ENCODE measurements around the gene WDFY4.

GRCh38 chr10:48651293-48651692 lies 33.4 kb upstream of the WDFY4 start:
- TF ChIP-seq POLR2A (IDR thresholded peaks at IDR 0.05; ENCODE audit: low read depth, low read length) (no peak), POLR2AphosphoS5 (IDR thresholded peaks at IDR 0.05; ENCODE audit: low read depth, low read length) (no peak), TAF1 (IDR thresholded peaks at IDR 0.05; ENCODE audit: low read depth, low read length) (no peak), SPI1 (IDR thresholded peaks at IDR 0.05; ENCODE audit: low read depth, low read length) (no peak), POU2F2 (IDR thresholded peaks at IDR 0.05; ENCODE audit: low read depth, low read length) (no peak), PAX5 (IDR thresholded peaks at IDR 0.05; ENCODE audit: insufficient read depth, low read length, severe bottlenecking) (no peak)

Data from GM12891 (cell line).